Measurements from ENCODE around the gene GAB1. TPM values are rescaled to one million over a fixed set of nuclear protein-coding genes. Genes with fewer than 3 reads are reported as not detected.

The GAB1 gene
- total RNA-seq, 3 donors from 2014 or later, result 62.3 to 104 (median 84.0) TPM

DNA sequence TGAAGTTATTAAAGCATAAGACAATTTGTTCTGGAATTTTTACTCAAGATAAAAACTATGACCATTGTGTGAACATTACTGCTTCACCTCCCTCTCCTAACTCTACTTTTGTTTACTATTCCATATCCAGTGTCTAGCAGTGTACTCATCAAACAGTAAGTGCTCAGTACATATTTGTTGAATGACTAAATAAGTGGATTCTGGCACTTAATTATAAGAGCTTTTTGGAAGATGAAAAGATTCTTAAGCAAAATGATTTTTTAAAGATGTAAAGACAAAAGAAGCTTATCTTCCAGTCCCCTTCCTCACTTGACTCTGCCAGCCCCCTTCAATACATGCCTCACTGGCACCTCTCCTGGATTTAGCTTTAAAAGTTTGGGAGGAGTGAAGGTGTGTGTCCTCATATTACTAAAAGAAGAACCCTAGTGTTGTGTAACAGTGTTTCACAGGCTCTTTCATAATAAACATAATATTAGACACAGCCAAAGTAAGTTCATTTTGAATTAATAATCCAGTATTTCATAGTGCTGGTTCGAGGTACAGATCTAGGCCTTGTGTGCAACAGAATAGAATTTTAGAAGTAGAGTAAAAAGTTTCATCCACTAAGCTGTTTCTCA lies 53.0 kb downstream of the GAB1 start:
- ATAC-seq, result no peak
- Histone ChIP-seq H3K9me3 (no peaks in the 10 kb centered on the region), H3K4me1 (ENCODE audit: low read depth) (peaks cover 12% of the 10 kb centered on the region)

DNA sequence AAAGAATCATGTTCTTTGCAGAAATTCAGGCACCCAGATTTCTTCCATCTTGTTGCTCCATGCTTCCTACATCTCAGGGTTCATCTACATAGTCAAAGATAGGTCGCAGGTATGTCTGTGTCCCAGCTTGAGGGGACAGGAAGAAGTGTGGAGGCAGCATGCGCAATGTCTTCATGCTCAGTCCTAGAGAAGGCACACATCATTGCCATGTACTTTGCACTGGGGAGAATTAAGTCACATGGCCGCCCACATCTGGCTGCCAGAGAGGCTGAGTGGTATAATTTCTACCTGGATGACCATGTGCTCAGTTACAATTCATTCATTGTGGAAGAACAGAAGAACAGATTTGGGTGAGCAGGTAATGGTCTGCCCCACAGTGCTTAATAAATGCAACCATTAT lies 54.1 kb downstream of the GAB1 start:
- intact Hi-C loops (cut with DNase I, micrococcal nuclease), result no loop called here
- peak; percentile 68 for ATAC-seq
- DNase-seq, result peak in 1 of 3 donors; percentile 30

More for the DNA sequence above, 53.0 kb downstream of the GAB1 start:
- no peak for DNase-seq
- no peak overlapping the region for H3K4me3 ChIP-seq
- TF ChIP-seq, protein P1, sequence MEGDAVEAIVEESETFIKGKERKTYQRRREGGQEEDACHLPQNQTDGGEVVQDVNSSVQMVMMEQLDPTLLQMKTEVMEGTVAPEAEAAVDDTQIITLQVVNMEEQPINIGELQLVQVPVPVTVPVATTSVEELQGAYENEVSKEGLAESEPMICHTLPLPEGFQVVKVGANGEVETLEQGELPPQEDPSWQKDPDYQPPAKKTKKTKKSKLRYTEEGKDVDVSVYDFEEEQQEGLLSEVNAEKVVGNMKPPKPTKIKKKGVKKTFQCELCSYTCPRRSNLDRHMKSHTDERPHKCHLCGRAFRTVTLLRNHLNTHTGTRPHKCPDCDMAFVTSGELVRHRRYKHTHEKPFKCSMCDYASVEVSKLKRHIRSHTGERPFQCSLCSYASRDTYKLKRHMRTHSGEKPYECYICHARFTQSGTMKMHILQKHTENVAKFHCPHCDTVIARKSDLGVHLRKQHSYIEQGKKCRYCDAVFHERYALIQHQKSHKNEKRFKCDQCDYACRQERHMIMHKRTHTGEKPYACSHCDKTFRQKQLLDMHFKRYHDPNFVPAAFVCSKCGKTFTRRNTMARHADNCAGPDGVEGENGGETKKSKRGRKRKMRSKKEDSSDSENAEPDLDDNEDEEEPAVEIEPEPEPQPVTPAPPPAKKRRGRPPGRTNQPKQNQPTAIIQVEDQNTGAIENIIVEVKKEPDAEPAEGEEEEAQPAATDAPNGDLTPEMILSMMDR (IDR thresholded peaks at IDR 0.05), result no peak
- intact Hi-C loops (cut with DNase I, micrococcal nuclease), result no loop called here
- no peaks in the 10 kb centered on the region for H3K36me3 ChIP-seq (ENCODE audit: low read depth)

DNA sequence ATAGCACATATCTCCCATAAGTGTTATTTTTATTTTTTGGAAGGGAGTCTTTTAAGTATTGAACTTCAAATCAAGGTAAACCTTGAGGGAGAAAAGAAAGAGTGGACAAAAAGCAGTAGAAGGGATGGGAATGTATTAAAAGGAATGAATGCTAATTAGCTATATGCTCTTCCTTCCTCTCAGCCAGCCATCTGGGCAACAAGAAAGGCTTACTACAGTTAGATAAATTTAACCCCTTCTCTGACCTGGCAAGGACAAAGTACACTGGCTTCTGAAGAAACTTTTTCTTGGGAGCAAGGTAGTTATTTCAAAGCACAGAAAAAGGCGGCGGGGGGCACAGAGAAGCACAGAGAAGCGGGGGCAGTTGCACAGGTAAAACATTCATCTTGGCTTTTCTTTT lies 54.6 kb downstream of the GAB1 start:
- Histone ChIP-seq H3K4me1 (ENCODE audit: low read depth) (peaks cover 12% of the 10 kb centered on the region), H3K36me3 (ENCODE audit: low read depth) (no peaks in the 10 kb centered on the region), H3K4me3 (no peak overlapping the region), H3K9me3 (no peaks in the 10 kb centered on the region)
- DNase-seq (no peak), ATAC-seq (no peak)
- intact Hi-C loops (cut with DNase I, micrococcal nuclease), result no loop called here
- TF ChIP-seq, protein P1 (IDR thresholded peaks at IDR 0.05), result no peak

More for the DNA sequence above, 54.1 kb downstream of the GAB1 start:
- H3K4me1 ChIP-seq (ENCODE audit: low read depth), result peaks cover 12% of the 10 kb centered on the region
- no peaks in the 10 kb centered on the region for H3K9me3 ChIP-seq
- H3K4me3 ChIP-seq, result no peak overlapping the region
- H3K36me3 ChIP-seq (ENCODE audit: low read depth), result no peaks in the 10 kb centered on the region
- TF ChIP-seq, protein P1 (IDR thresholded peaks at IDR 0.05), result no peak

DNA sequence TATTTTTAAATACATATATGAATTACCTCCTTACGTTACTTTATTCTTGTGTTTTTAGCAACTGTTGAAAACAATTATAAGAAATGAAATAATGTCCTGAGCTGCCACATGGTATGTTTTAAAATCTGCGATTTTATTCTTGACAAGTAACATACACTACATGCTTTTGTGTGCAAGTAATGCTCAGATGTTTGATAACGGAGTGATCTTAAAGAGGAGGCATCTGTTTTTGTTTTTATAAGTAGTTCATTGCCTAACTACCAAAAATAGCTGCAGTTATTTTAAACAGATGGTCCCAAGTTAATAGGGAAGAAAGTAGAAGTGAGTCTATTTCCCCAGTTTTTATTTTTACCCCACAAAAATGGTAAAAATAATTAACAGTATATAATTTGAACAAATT lies 55.2 kb downstream of the GAB1 start:
- ATAC-seq (no peak), DNase-seq (no peak)
- TF ChIP-seq, protein P1 (IDR thresholded peaks at IDR 0.05), result peak; percentile 8
- H3K36me3 ChIP-seq (ENCODE audit: low read depth), result no peaks in the 10 kb centered on the region
- intact Hi-C loops (cut with DNase I, micrococcal nuclease), result no loop called here
- H3K4me1 ChIP-seq (ENCODE audit: low read depth), result peaks cover 7% of the 10 kb centered on the region
- no peaks in the 10 kb centered on the region for H3K9me3 ChIP-seq
- no peak overlapping the region for H3K4me3 ChIP-seq

DNA sequence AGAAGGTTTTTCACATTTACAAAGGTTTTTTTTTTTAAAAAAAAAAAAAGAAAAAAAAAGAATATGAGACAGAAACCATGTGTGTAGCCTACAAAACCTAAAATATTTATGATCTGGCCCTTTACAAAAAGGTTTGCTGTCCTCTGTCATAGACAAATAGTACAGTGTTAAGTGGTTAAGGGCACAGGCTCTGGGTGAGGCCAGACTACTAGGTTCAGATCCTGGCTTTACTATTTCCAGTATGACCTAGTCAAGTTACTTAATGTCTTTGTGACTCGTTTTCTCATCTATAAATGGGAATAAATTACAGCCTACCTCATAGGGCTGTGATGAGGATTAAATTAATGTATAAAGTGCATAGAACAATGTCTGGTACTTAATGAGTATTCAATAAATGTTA lies 56.5 kb downstream of the GAB1 start:
- no peaks in the 10 kb centered on the region for H3K36me3 ChIP-seq (ENCODE audit: low read depth)
- H3K9me3 ChIP-seq, result no peaks in the 10 kb centered on the region
- intact Hi-C loops (cut with DNase I, micrococcal nuclease), result no loop called here
- no peak for ATAC-seq
- H3K4me1 ChIP-seq (ENCODE audit: low read depth), result peaks cover 7% of the 10 kb centered on the region
- TF ChIP-seq, protein P1 (IDR thresholded peaks at IDR 0.05), result no peak
- H3K4me3 ChIP-seq, result no peak overlapping the region
- no peak for DNase-seq

Data from mucosa of descending colon (tissue), 3 donors.